IMR-90 (cell line): Measurements from ENCODE around the gene TFDP2.

ENCODE experiments used
- MAFK ChIP-seq: IDR thresholded peaks from 2 replicates; pipeline ENCODE4 v1.6.1; 2012; ENCODE audit warnings: low read depth, low read length, improper control_type of control experiment
- MXI1 ChIP-seq: IDR thresholded peaks from 2 replicates; pipeline ENCODE4 v1.6.1; 2012; ENCODE audit warnings: low read depth, mild to moderate bottlenecking, low read length, moderate library complexity, borderline replicate concordance
- RAD21 ChIP-seq: IDR thresholded peaks from 2 replicates; pipeline ENCODE4 v1.6.1; 2012; ENCODE audit warnings: low read length, improper control_type of control experiment
- RCOR1 ChIP-seq: IDR thresholded peaks from 2 replicates; pipeline ENCODE4 v1.6.1; 2012; ENCODE audit warnings: mild to moderate bottlenecking, low read length, improper control_type of control experiment; ENCODE audit not compliant: insufficient replicate concordance
- SMC3 ChIP-seq: fragments of 150-350 bp; IDR thresholded peaks from 2 replicates; pipeline ENCODE4 v1.6.1; 2016; ENCODE audit warnings: low read depth, mild to moderate bottlenecking, antibody characterized with exemption, low read length, moderate library complexity
- USF2 ChIP-seq: fragments of 150-350 bp; IDR thresholded peaks from 2 replicates; pipeline ENCODE4 v1.6.1; 2017; ENCODE audit warnings: mild to moderate bottlenecking, antibody characterized with exemption, low read length, low read depth
- TF ChIP-seq, protein P1 (sequence below): conservative IDR thresholded peaks from 2 replicates; pipeline ENCODE4 v1.5.1; 2012; ENCODE audit warnings: mild to moderate bottlenecking, low read depth, low read length, improper control_type of control experiment

GRCh38 chr3:141949399-141949798 is 199.9 kb downstream of the TFDP2 start:
- TF ChIP-seq MAFK (no peak), USF2 (no peak), RAD21 (no peak), RCOR1 (no peak), MXI1 (no peak), SMC3 (no peak)
- TF ChIP-seq, protein P1, sequence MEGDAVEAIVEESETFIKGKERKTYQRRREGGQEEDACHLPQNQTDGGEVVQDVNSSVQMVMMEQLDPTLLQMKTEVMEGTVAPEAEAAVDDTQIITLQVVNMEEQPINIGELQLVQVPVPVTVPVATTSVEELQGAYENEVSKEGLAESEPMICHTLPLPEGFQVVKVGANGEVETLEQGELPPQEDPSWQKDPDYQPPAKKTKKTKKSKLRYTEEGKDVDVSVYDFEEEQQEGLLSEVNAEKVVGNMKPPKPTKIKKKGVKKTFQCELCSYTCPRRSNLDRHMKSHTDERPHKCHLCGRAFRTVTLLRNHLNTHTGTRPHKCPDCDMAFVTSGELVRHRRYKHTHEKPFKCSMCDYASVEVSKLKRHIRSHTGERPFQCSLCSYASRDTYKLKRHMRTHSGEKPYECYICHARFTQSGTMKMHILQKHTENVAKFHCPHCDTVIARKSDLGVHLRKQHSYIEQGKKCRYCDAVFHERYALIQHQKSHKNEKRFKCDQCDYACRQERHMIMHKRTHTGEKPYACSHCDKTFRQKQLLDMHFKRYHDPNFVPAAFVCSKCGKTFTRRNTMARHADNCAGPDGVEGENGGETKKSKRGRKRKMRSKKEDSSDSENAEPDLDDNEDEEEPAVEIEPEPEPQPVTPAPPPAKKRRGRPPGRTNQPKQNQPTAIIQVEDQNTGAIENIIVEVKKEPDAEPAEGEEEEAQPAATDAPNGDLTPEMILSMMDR = no peak
